ENCODE data around the gene KCNC2.

Gene KCNC2

GRCh38 chr12:75212072-75212471 is 2.4 kb upstream of the KCNC2 start:
- no peak for TF ChIP-seq CTCF (IDR thresholded peaks at IDR 0.05; ENCODE audit: low read depth, low read length)
- no peak overlapping the region for H3K4me3 ChIP-seq (ENCODE audit: low read depth, low read length)
- in situ Hi-C loops (cut with HindIII; ENCODE audit: low sequenced_read_pairs): no loop called here
- DNase-seq (ENCODE audit: low read depth, low spot score): peak; percentile 60

GRCh38 chr12:75208856-75209811 is 505 bp downstream of the KCNC2 start:
- in situ Hi-C loops (cut with HindIII; ENCODE audit: low sequenced_read_pairs): no loop called here
- peak; percentile 51 for DNase-seq (ENCODE audit: low read depth, low spot score)
- no peak for TF ChIP-seq CTCF (IDR thresholded peaks at IDR 0.05; ENCODE audit: low read depth, low read length)
- peak overlapping the region; percentile 20 for H3K4me3 ChIP-seq (ENCODE audit: low read depth, low read length)

GRCh38 chr12:75207338-75208083 is 2.1 kb downstream of the KCNC2 start:
- TF ChIP-seq CTCF (IDR thresholded peaks at IDR 0.05; ENCODE audit: low read depth, low read length): no peak
- H3K4me3 ChIP-seq (ENCODE audit: low read depth, low read length): no peak overlapping the region
- in situ Hi-C loops (cut with HindIII; ENCODE audit: low sequenced_read_pairs): no loop called here
- no peak for DNase-seq (ENCODE audit: low read depth, low spot score)

- no peak overlapping the region for H3K4me3 ChIP-seq (ENCODE audit: low read depth, low read length)
- TF ChIP-seq CTCF (IDR thresholded peaks at IDR 0.05; ENCODE audit: low read depth, low read length): no peak
- in situ Hi-C loops (cut with HindIII; ENCODE audit: low sequenced_read_pairs): no loop called here
- no peak for DNase-seq (ENCODE audit: low read depth, low spot score)
Measured at GRCh38 chr12:75205558-75205957, 4.1 kb downstream of the KCNC2 start.

- in situ Hi-C loops (cut with HindIII; ENCODE audit: low sequenced_read_pairs): no loop called here
- TF ChIP-seq CTCF (IDR thresholded peaks at IDR 0.05; ENCODE audit: low read depth, low read length): no peak
- H3K4me3 ChIP-seq (ENCODE audit: low read depth, low read length): no peak overlapping the region
- no peak for DNase-seq (ENCODE audit: low read depth, low spot score)
Measured at GRCh38 chr12:75196865-75197264, 12.8 kb downstream of the KCNC2 start.

GRCh38 chr12:75196408-75196807 is 13.2 kb downstream of the KCNC2 start:
- no peak for TF ChIP-seq CTCF (IDR thresholded peaks at IDR 0.05; ENCODE audit: low read depth, low read length)
- in situ Hi-C loops (cut with HindIII; ENCODE audit: low sequenced_read_pairs): no loop called here
- DNase-seq (ENCODE audit: low read depth, low spot score): no peak
- H3K4me3 ChIP-seq (ENCODE audit: low read depth, low read length): no peak overlapping the region
